IMR-90 (cell line): ENCODE measurements around the gene ISG20L2. TPM values are rescaled to one million over a fixed set of nuclear protein-coding genes. Genes with fewer than 3 reads are reported as not detected.

Source experiments
- ATAC-seq: fragments of 200-7000 bp; cut with Tn5 transposase; 2 replicates; pipeline ENCODE4 v1.9.1; 2020; ENCODE audit warnings: low read depth, mild to moderate bottlenecking, moderate library complexity
- BruUV-seq: library from RNA; stranded (reverse); fragments of 400-500 nt; replicated peaks from 2 replicates; lab custom pipeline; 2021; lab: Mats Ljungman, UMichigan
- CTCF ChIA-PET: fragments of 300-600 bp; formaldehyde crosslinking; extraction: SDS; loops from one replicate; lab custom pipeline; 2021; ENCODE audit warnings: antibody characterized with exemption; lab: Yijun Ruan, JAX
- POLR2A ChIA-PET: fragments of 300-600 bp; sonication (Branson Sonifier 250); formaldehyde crosslinking; loops from one replicate; lab custom pipeline; 2022; ENCODE audit warnings: antibody characterized with exemption; ENCODE audit not compliant: unreplicated experiment; lab: Charles Lee
- DNase-seq: peaks from one replicate; pipeline ENCODE4 v3.0.0; 2013
- H2AFZ ChIP-seq: replicated peaks from 2 replicates; pipeline ENCODE3; 2013; ENCODE audit warnings: low read length, mild to moderate bottlenecking; ENCODE audit not compliant: poor library complexity
- H2AK5ac ChIP-seq: 2 replicates; pipeline ENCODE4 v1.6.1; 2013; ENCODE audit warnings: low read depth, low read length, inconsistent platforms
- H2AK9ac ChIP-seq: replicated peaks from 2 replicates; pipeline ENCODE3; 2013; ENCODE audit warnings: mild to moderate bottlenecking, low read depth, low read length, moderate library complexity; ENCODE audit not compliant: poor library complexity
- H2BK120ac ChIP-seq: 2 replicates; pipeline ENCODE4 v1.6.1; 2013; ENCODE audit warnings: low read depth, low read length, inconsistent platforms
- H2BK15ac ChIP-seq: 3 replicates; pipeline ENCODE4 v1.6.1; 2013; ENCODE audit warnings: low read depth, low read length, inconsistent platforms
- H2BK20ac ChIP-seq: 2 replicates; pipeline ENCODE4 v1.6.1; 2013; ENCODE audit warnings: low read depth, mild to moderate bottlenecking, inconsistent platforms, low read length, moderate library complexity
- H2BK5ac ChIP-seq: 2 replicates; pipeline ENCODE4 v1.6.1; 2013; ENCODE audit warnings: mild to moderate bottlenecking, low read depth, low read length, inconsistent platforms; ENCODE audit not compliant: poor library complexity, severe bottlenecking
- H3K14ac ChIP-seq: replicated peaks from 2 replicates; pipeline ENCODE4 v1.6.1; 2013; ENCODE audit warnings: low read depth, low read length, inconsistent platforms
- H3K18ac ChIP-seq: 2 replicates; pipeline ENCODE4 v1.6.1; 2013; ENCODE audit warnings: low read depth, low read length, control low read depth
- H3K23ac ChIP-seq: 2 replicates; pipeline ENCODE4 v1.6.1; 2013; ENCODE audit warnings: low read depth, low read length, inconsistent platforms
- H3K27ac ChIP-seq: 2 replicates; pipeline ENCODE4 v1.5.1; 2013; ENCODE audit warnings: mild to moderate bottlenecking, control low read depth, low read length; ENCODE audit not compliant: insufficient read depth
- H3K27me3 ChIP-seq: 2 replicates; pipeline ENCODE4 v1.6.1; 2013; ENCODE audit warnings: low read length; ENCODE audit not compliant: control insufficient read depth, insufficient read depth
- H3K36me3 ChIP-seq: 2 replicates; pipeline ENCODE4 v1.6.1; 2013; ENCODE audit warnings: low read length, mixed read lengths; ENCODE audit not compliant: control insufficient read depth, insufficient read depth
- H3K4ac ChIP-seq: 2 replicates; pipeline ENCODE4 v1.6.1; 2013; ENCODE audit warnings: low read depth, low read length, inconsistent platforms
- H3K4me1 ChIP-seq: 2 replicates; pipeline ENCODE4 v1.6.1; 2013; ENCODE audit warnings: low read length, mixed read lengths; ENCODE audit not compliant: control insufficient read depth, insufficient read depth
- H3K4me2 ChIP-seq: 2 replicates; pipeline ENCODE4 v1.6.1; 2013; ENCODE audit warnings: low read depth, mild to moderate bottlenecking, control low read depth, low read length, moderate library complexity
- H3K4me3 ChIP-seq: 2 replicates; pipeline ENCODE4 v1.5.1; 2013; ENCODE audit warnings: low read depth, mild to moderate bottlenecking, control low read depth, low read length, moderate library complexity; ENCODE audit not compliant: insufficient read depth
- H3K56ac ChIP-seq: 2 replicates; pipeline ENCODE4 v1.6.1; 2013; ENCODE audit warnings: low read length, inconsistent platforms; ENCODE audit not compliant: insufficient read depth; ENCODE audit errors: extremely low read depth
- H3K79me1 ChIP-seq, 2 experiments: 2 replicates each; pipeline ENCODE4 v1.6.1; 2013; ENCODE audit warnings: low read length in 2 of 2, inconsistent platforms in 1 of 2, low read depth in 1 of 2
- H3K9ac ChIP-seq: 2 replicates; pipeline ENCODE4 v1.6.1; 2013; ENCODE audit warnings: low read depth, low read length, control low read depth
- H3K9me1 ChIP-seq: 2 replicates; pipeline ENCODE4 v1.6.1; 2013; ENCODE audit warnings: low read length, inconsistent platforms; ENCODE audit not compliant: insufficient read depth
- H3K9me3 ChIP-seq: 2 replicates; pipeline ENCODE4 v1.6.1; 2013; ENCODE audit warnings: low read length; ENCODE audit not compliant: control insufficient read depth, insufficient read depth
- H4K20me1 ChIP-seq: 2 replicates; pipeline ENCODE4 v1.6.1; 2013; ENCODE audit warnings: low read length, inconsistent platforms; ENCODE audit not compliant: insufficient read depth
- H4K5ac ChIP-seq: 2 replicates; pipeline ENCODE4 v1.6.1; 2013; ENCODE audit warnings: mild to moderate bottlenecking, low read depth, low read length, control low read depth
- H4K8ac ChIP-seq, 2 experiments: 2 replicates each; pipeline ENCODE4 v1.6.1; 2013; ENCODE audit warnings: low read depth in 2 of 2, low read length in 2 of 2, control low read depth in 1 of 2, inconsistent platforms in 1 of 2
- H4K91ac ChIP-seq: 2 replicates; pipeline ENCODE4 v1.6.1; 2013; ENCODE audit warnings: low read depth, low read length, inconsistent platforms; ENCODE audit not compliant: insufficient read depth
- BHLHE40 ChIP-seq: fragments of 150-350 bp; IDR thresholded peaks from 2 replicates; pipeline ENCODE4 v1.6.1; 2016; ENCODE audit warnings: mild to moderate bottlenecking, low read depth, low read length
- CEBPB ChIP-seq: IDR thresholded peaks from 2 replicates; pipeline ENCODE4 v1.6.1; 2012; ENCODE audit warnings: low read depth, low read length, improper control_type of control experiment
- CHD1 ChIP-seq: IDR thresholded peaks from 2 replicates; pipeline ENCODE4 v1.6.1; 2012; ENCODE audit warnings: low read depth, low read length, improper control_type of control experiment
- CTCF ChIP-seq: conservative IDR thresholded peaks from 2 replicates; pipeline ENCODE4 v1.5.1; 2012; ENCODE audit warnings: mild to moderate bottlenecking, low read depth, low read length, improper control_type of control experiment
- FOS ChIP-seq: fragments of 150-350 bp; IDR thresholded peaks from 2 replicates; pipeline ENCODE4 v1.6.1; 2016; ENCODE audit warnings: low read depth, low read length
- MAFK ChIP-seq: IDR thresholded peaks from 2 replicates; pipeline ENCODE4 v1.6.1; 2012; ENCODE audit warnings: low read depth, low read length, improper control_type of control experiment
- MAZ ChIP-seq: IDR thresholded peaks from 2 replicates; pipeline ENCODE4 v1.6.1; 2012; ENCODE audit warnings: low read depth, mild to moderate bottlenecking, low read length, improper control_type of control experiment, moderate library complexity, borderline replicate concordance
- MXI1 ChIP-seq: IDR thresholded peaks from 2 replicates; pipeline ENCODE4 v1.6.1; 2012; ENCODE audit warnings: low read depth, mild to moderate bottlenecking, low read length, moderate library complexity, borderline replicate concordance
- NFE2L2 ChIP-seq: fragments of 150-350 bp; IDR thresholded peaks from 2 replicates; pipeline ENCODE4 v1.6.1; 2016; ENCODE audit warnings: low read depth, mild to moderate bottlenecking, low read length
- POLR2A ChIP-seq: IDR thresholded peaks from 2 replicates; pipeline ENCODE4 v1.6.1; 2012; ENCODE audit warnings: mild to moderate bottlenecking, low read depth, low read length
- RAD21 ChIP-seq: IDR thresholded peaks from 2 replicates; pipeline ENCODE4 v1.6.1; 2012; ENCODE audit warnings: low read length, improper control_type of control experiment
- RCOR1 ChIP-seq: IDR thresholded peaks from 2 replicates; pipeline ENCODE4 v1.6.1; 2012; ENCODE audit warnings: mild to moderate bottlenecking, low read length, improper control_type of control experiment; ENCODE audit not compliant: insufficient replicate concordance
- RFX5 ChIP-seq: IDR thresholded peaks from 2 replicates; pipeline ENCODE4 v1.8.0; 2012; ENCODE audit warnings: low read depth, mild to moderate bottlenecking, low read length, moderate library complexity
- SMC3 ChIP-seq: fragments of 150-350 bp; IDR thresholded peaks from 2 replicates; pipeline ENCODE4 v1.6.1; 2016; ENCODE audit warnings: low read depth, mild to moderate bottlenecking, antibody characterized with exemption, low read length, moderate library complexity
- WGBS, 2 experiments: methylation state at CpG; one replicate each; pipeline versions ENCODE4 v1.1.5 to v1.1.7; 2013; ENCODE audit warnings: missing lambda C conversion rate in 2 of 2; ENCODE audit not compliant: insufficient read length in 1 of 2; ENCODE audit errors: extremely low coverage in 2 of 2; 5-methylcytosine and 5-hydroxymethylcytosine counted together
- dilution Hi-C: fragments of 300-500 bp; cut with HindIII; formaldehyde crosslinking; loops from one replicate; pipeline ENCODE4 v1.14.3; 2018; ENCODE audit warnings: low sequenced_read_pairs; ENCODE audit not compliant: unreplicated experiment
- in situ Hi-C: fragments of 300-500 bp; cut with MboI; formaldehyde crosslinking; loops from 3 replicates; pipeline ENCODE4 v1.14.3; 2019; ENCODE audit warnings: low sequenced_read_pairs, inconsistent platforms, mixed read lengths
- intact Hi-C: fragments of 100-400 bp; cut with micrococcal nuclease; formaldehyde crosslinking; loops from 2 replicates; pipeline ENCODE4 v1.10.0; 2022
- polyA plus RNA-seq, 3 experiments: library from polyadenylated mRNA; depleted of rRNA; stranded (reverse); fragments of >200 nt; gene quantifications; 2 replicates each; pipeline ENCODE4 v1.2.3, GENCODE V29; 2012; ENCODE audit warnings: low replicate concordance in 1 of 3
- total RNA-seq: library from RNA; depleted of rRNA; stranded (reverse); fragments of >200 nt; gene quantifications from 2 replicates; pipeline ENCODE4 v1.2.3, GENCODE V29; 2012
- TF ChIP-seq, protein P1 (sequence below): fragments of 150-350 bp; IDR thresholded peaks from 2 replicates; pipeline ENCODE4 v1.6.1; 2017; ENCODE audit warnings: mild to moderate bottlenecking, antibody characterized with exemption, low read length, low read depth
- TF ChIP-seq, protein P2 (sequence below): fragments of 150-350 bp; IDR thresholded peaks from 2 replicates; pipeline ENCODE4 v1.6.1; 2016; ENCODE audit warnings: low read depth, mild to moderate bottlenecking, low read length, moderate library complexity, borderline replicate concordance

Gene ISG20L2
- total and polyA plus RNA-seq, 2 of the 4 experiments (the other 2 are of a cell fraction): 17.0 to 27.3 TPM

DNA sequence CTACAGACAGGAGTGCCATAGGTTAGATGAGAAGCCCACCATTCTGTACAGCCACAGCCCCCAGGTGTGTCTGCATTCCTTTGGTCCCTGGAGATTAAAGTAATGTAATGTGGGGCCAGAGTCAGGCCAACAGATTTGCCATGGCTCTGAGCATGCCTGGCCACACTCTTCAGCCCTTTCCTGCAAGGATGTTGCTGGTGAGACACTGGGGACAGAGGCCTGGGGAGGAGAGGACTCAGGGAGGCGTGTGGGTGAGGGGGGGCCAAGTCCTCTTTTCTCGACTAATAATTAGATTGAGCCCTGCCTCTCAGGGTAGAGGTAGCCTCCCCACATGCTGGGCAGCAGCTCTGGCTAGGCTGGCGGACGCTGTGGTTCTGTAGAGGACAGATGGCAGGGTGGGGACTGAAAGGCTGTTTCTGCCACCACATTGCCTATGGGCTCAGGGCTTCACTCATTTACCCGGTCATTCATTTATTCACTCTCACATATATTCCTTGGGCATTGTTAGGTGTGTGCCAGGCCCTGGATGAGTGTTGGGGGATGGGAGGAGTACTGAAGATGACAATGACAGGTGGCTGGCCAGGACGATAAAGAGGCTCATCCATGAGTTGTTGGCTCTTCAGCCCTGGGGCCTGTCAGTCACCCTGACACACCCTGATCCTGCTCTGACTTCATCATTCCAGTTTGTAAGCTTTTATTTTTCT is 31.7 kb upstream of the ISG20L2 start:
- intact Hi-C loops: no loop called here
- H3K18ac ChIP-seq: no peak overlapping the region
- no peak overlapping the region for H2BK120ac ChIP-seq
- no peak for TF ChIP-seq SMC3
- TF ChIP-seq BHLHE40: no peak
- TF ChIP-seq MXI1: no peak
- TF ChIP-seq CEBPB: no peak
- no peak for TF ChIP-seq RFX5
- TF ChIP-seq MAFK: no peak
- TF ChIP-seq, protein P1, sequence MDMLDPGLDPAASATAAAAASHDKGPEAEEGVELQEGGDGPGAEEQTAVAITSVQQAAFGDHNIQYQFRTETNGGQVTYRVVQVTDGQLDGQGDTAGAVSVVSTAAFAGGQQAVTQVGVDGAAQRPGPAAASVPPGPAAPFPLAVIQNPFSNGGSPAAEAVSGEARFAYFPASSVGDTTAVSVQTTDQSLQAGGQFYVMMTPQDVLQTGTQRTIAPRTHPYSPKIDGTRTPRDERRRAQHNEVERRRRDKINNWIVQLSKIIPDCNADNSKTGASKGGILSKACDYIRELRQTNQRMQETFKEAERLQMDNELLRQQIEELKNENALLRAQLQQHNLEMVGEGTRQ: no peak
- no peak for TF ChIP-seq RCOR1
- TF ChIP-seq CHD1: no peak
- TF ChIP-seq, protein P2, sequence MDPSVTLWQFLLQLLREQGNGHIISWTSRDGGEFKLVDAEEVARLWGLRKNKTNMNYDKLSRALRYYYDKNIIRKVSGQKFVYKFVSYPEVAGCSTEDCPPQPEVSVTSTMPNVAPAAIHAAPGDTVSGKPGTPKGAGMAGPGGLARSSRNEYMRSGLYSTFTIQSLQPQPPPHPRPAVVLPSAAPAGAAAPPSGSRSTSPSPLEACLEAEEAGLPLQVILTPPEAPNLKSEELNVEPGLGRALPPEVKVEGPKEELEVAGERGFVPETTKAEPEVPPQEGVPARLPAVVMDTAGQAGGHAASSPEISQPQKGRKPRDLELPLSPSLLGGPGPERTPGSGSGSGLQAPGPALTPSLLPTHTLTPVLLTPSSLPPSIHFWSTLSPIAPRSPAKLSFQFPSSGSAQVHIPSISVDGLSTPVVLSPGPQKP: no peak
- no peak for TF ChIP-seq NFE2L2
- TF ChIP-seq MAZ: no peak
- TF ChIP-seq RAD21: no peak
- TF ChIP-seq CTCF: no peak
- no peak for TF ChIP-seq FOS
- no peak for TF ChIP-seq POLR2A
- in situ Hi-C loops: no loop called here
- H3K4ac ChIP-seq: no peak overlapping the region
- H3K4me2 ChIP-seq: no peak overlapping the region
- H2AFZ ChIP-seq: no peak overlapping the region
- CTCF ChIA-PET: no interaction called here
- no peaks in the 10 kb centered on the region for H3K27me3 ChIP-seq
- H3K27ac ChIP-seq: no peak overlapping the region
- WGBS, 2 experiments: no CpG with 5 or more reads among the region's 6 CpGs
- H2BK15ac ChIP-seq: no peak overlapping the region
- H2AK5ac ChIP-seq: no peak overlapping the region; the same call in 1 of the 2 replicates
- no peak overlapping the region for H2AK9ac ChIP-seq
- H3K36me3 ChIP-seq: no peaks in the 10 kb centered on the region
- dilution Hi-C loops: no loop called here
- H3K4me3 ChIP-seq: no peak overlapping the region
- H3K9me1 ChIP-seq: no peaks in the 10 kb centered on the region
- H4K8ac ChIP-seq: no peak overlapping the region
- H4K91ac ChIP-seq: no peak overlapping the region
- no TSS peak for BruUV-seq
- H3K9me3 ChIP-seq: no peaks in the 10 kb centered on the region
- ATAC-seq (no peak), DNase-seq (no peak)
- H2BK20ac ChIP-seq: no peak overlapping the region
- H3K23ac ChIP-seq: no peak overlapping the region
- peaks cover 0 to 4% of the 10 kb centered on the region in 2 experiments; a peak in 2 of 4 replicates for H3K79me1 ChIP-seq
- POLR2A ChIA-PET: no interaction called here
- no peak overlapping the region for H4K5ac ChIP-seq
- no peak overlapping the region for H3K14ac ChIP-seq
- no peak overlapping the region for H2BK5ac ChIP-seq
- H4K20me1 ChIP-seq: no peaks in the 10 kb centered on the region
- H3K56ac ChIP-seq: no peak overlapping the region
- no peak overlapping the region for H3K9ac ChIP-seq
- no peaks in the 10 kb centered on the region for H3K4me1 ChIP-seq
